Kidney epithelial cell (primary cell): ENCODE measurements around the gene HOXB3. TPM values are rescaled to one million over a fixed set of nuclear protein-coding genes. Genes with fewer than 3 reads are reported as not detected.

Source experiments
- DNase-seq: peaks from one replicate; pipeline ENCODE4 v3.0.0-alpha.2; 2010; ENCODE audit warnings: low read depth
- H3K27me3 ChIP-seq: 2 replicates; pipeline ENCODE4 v1.6.0; 2011; ENCODE audit warnings: low read length; ENCODE audit not compliant: control insufficient read depth, insufficient read depth
- H3K36me3 ChIP-seq: 2 replicates; pipeline ENCODE4 v1.5.1; 2011; ENCODE audit warnings: low read length; ENCODE audit not compliant: control insufficient read depth, insufficient read depth
- H3K4me3 ChIP-seq: 2 replicates; pipeline ENCODE4 v1.5.1; 2011; ENCODE audit warnings: low read depth, mild to moderate bottlenecking, control low read depth, low read length
- total RNA-seq: library from RNA; depleted of rRNA; stranded (reverse); fragments of >200 nt; gene quantifications from 2 replicates; pipeline ENCODE4 v1.2.3, GENCODE V29; 2015
- TF ChIP-seq, protein P1 (sequence below): IDR thresholded peaks from 2 replicates; pipeline ENCODE4 v1.5.1; 2011; ENCODE audit warnings: mild to moderate bottlenecking, moderate library complexity, low read length, control low read depth, inconsistent platforms; ENCODE audit not compliant: insufficient read depth, poor library complexity, severe bottlenecking

The HOXB3 gene
- total RNA-seq, 1 donor from 2014 or later: 31.1 TPM

DNA sequence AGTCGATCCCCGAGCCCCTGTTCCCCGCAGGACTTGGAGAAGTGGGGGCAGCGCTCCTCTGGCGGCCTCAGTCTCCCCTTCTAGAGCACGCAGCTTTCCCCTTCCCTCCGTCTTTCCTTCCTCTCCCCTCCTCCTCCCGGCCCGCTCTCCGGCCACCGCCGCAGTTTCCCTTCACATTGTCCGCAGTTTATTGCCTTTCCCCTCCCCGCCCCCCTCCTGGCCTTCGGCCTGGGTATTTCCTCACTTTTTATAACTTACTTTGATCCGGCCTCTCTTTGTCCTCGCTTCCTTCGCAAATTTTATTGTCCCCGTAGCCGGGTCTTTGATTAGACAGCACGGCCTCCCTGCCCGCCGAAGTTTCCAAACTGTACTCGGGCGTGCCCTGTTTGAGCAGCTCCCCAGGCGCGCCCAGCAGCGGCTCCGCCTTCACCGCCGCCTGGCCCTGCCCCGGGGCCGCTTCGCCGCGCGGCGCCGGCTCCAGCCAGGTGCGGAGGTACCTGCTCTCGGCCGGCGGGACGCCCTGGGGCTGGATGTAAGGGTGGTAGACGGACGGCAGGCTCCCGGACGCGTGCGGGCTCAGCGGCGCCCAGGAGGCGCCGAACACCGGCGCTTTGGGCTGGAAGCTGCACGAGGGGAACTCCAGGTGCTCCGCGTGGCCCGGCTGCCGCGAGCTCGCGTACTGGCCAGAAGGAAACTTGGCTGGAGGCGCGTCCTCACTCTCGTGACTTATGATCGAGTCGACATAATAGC lies 35.6 kb upstream of the HOXB3 start:
- H3K27me3 ChIP-seq: no peaks in the 10 kb centered on the region
- peak overlapping the region; percentile 88 for H3K4me3 ChIP-seq
- TF ChIP-seq, protein P1, sequence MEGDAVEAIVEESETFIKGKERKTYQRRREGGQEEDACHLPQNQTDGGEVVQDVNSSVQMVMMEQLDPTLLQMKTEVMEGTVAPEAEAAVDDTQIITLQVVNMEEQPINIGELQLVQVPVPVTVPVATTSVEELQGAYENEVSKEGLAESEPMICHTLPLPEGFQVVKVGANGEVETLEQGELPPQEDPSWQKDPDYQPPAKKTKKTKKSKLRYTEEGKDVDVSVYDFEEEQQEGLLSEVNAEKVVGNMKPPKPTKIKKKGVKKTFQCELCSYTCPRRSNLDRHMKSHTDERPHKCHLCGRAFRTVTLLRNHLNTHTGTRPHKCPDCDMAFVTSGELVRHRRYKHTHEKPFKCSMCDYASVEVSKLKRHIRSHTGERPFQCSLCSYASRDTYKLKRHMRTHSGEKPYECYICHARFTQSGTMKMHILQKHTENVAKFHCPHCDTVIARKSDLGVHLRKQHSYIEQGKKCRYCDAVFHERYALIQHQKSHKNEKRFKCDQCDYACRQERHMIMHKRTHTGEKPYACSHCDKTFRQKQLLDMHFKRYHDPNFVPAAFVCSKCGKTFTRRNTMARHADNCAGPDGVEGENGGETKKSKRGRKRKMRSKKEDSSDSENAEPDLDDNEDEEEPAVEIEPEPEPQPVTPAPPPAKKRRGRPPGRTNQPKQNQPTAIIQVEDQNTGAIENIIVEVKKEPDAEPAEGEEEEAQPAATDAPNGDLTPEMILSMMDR: no peak
- no peak for DNase-seq
- H3K36me3 ChIP-seq: no peaks in the 10 kb centered on the region

DNA sequence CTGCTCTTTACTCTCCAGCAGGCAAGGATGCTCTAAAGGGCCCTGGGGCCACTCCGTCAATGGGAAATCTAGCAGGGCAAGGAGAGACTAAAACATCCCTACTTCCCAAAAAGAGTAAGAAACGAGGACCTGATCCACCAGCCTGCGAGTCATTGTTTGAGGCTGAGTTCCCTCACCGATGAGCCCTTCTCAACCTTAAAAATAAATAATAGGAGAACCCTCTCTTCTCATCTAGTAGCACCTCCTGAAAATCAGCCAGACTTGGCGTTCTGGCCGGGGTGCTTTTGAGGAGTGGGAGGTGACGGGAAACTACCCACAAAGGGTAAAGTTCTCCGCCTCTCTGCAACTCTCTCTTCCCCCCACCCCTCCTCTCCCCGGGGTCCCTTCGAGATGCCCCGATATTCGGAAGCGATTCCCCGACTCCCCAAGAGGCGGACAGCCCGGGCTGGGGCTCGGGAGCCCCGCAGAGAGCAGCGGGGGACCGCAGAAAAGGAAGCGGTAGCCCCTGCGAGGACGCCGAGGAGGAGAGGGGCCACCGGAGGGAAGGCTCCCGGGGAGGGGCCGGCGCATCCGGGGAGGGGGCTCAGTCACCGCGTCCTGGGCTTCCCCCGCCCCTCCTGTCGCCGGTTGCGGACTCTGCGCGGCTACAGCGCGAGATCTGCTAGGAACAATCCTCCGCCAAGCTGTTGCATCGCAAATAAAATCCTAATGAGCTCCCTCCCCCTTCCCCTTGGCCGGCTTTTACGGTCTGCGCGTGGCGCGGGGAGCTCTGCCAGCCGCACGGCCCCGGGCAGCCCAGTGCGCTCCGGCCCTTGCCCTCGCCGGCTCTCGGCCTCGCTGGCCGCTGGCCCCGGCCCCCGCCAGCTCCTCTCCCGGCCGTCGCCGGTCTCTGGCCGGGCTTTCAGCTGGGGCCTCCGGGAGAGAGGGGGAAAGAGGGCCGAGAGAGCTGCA lies 34.8 kb upstream of the HOXB3 start:
- Histone ChIP-seq H3K4me3 (peak overlapping the region; percentile 88), H3K36me3 (no peaks in the 10 kb centered on the region), H3K27me3 (no peaks in the 10 kb centered on the region)
- TF ChIP-seq, protein P1: no peak
- no peak for DNase-seq

DNA sequence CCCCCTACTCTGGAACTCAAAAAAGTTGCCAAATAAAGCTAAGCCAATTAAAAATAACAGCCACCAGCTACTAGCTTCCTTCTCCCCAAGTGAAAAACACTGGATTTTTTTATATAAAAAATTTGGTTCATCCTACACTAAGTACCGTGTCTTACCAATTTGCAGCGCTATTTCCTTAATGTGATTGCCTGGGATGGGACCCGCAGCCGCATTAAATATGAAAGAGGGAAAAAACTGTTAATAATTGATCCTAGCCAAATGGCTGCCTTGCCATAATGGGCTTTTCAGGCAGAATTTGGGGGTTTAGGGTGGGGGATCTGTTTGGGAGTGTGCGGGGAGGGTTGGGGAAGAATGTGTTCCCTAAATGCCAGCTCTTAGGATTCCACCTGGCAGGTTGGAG lies 34.1 kb upstream of the HOXB3 start:
- no peaks in the 10 kb centered on the region for H3K36me3 ChIP-seq
- no peak for DNase-seq
- TF ChIP-seq, protein P1: no peak
- H3K27me3 ChIP-seq: no peaks in the 10 kb centered on the region
- peak overlapping the region; percentile 88 for H3K4me3 ChIP-seq

DNA sequence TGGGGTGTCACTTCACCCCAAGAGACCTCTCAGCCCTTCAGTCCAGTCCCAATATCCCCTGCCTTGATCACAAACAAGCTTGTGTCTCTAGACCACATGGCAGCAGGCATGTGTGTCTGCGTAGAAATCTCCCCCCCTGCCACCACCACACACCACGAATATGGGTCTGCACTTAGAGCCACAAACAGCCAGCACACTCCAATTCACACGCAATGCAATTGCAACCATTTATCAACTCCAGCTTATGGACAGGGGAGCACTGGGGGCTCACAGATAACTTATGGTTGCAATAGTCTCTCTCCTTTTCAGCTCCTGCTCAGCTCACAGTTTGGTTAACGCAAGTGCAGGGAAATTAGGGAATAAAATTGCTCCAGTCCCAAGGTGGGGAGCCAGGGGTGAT lies 33.5 kb upstream of the HOXB3 start:
- peak overlapping the region; percentile 88 for H3K4me3 ChIP-seq
- H3K27me3 ChIP-seq: no peaks in the 10 kb centered on the region
- no peaks in the 10 kb centered on the region for H3K36me3 ChIP-seq
- TF ChIP-seq, protein P1: no peak
- DNase-seq: no peak

DNA sequence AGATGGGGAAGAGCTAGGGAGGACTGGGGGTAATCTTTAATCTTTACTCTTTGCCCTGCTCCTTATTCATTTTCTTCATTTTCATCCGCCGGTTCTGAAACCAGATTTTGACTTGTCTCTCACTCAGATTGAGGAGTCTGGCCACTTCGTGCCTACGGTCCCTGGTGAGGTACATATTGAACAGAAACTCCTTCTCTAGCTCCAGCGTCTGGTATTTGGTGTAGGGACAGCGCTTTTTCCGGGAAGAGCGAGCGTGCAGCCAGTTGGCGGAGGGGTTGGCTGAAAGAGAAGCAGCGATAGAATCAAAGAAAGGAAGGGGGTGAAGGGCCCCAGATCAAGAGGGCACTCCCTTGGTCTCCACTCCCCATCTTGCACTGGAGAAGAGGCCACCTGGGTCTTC lies 32.8 kb upstream of the HOXB3 start:
- Histone ChIP-seq H3K27me3 (peaks cover 3% of the 10 kb centered on the region), H3K4me3 (peak overlapping the region; percentile 88), H3K36me3 (no peaks in the 10 kb centered on the region)
- no peak for DNase-seq
- TF ChIP-seq, protein P1: no peak
